Measurements from ENCODE around the gene DUSP8.
A peak's percentile ranks its signal among the peaks of the same experiment; 100 is the strongest.

DNA sequence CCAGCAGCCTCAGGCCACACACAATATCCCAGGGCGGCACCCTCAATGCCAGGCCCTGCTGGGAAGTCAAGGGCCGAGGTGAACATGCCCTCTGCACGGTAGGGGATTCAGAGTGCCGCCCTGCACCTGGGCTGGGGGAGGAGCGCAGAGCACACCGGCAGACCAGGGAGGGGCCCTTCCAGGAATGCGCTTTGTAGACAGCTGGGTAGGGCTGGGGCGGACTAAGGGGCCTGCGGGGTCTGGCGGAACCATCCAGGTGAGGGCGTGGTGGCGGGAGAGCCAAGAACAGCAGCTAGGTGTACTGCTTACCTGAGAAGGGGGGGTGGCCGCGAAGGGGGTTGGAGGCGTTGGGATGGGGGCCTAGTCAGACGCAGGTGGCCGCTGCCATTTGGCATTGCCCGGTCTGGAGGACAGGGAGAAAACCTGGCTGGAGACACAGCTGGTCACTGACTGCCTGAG, 26.0 kb downstream of the DUSP8 start:
- TF ChIP-seq, protein P1, sequence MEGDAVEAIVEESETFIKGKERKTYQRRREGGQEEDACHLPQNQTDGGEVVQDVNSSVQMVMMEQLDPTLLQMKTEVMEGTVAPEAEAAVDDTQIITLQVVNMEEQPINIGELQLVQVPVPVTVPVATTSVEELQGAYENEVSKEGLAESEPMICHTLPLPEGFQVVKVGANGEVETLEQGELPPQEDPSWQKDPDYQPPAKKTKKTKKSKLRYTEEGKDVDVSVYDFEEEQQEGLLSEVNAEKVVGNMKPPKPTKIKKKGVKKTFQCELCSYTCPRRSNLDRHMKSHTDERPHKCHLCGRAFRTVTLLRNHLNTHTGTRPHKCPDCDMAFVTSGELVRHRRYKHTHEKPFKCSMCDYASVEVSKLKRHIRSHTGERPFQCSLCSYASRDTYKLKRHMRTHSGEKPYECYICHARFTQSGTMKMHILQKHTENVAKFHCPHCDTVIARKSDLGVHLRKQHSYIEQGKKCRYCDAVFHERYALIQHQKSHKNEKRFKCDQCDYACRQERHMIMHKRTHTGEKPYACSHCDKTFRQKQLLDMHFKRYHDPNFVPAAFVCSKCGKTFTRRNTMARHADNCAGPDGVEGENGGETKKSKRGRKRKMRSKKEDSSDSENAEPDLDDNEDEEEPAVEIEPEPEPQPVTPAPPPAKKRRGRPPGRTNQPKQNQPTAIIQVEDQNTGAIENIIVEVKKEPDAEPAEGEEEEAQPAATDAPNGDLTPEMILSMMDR (IDR thresholded peaks at IDR 0.05): no peak
- peak; percentile 28 for TF ChIP-seq POLR2A (IDR thresholded peaks at IDR 0.05)
- peak; percentile 22 to 65 (median 61) for TF ChIP-seq POLR2AphosphoS5 (IDR thresholded peaks at IDR 0.05)
